ENCODE data around the gene CD82. TPM values are rescaled to one million over a fixed set of nuclear protein-coding genes. Genes with fewer than 3 reads are reported as not detected.

Gene CD82
- polyA plus RNA-seq, 1 donor (not counting 4 experiments of a cell fraction or from before 2014, with no cell fraction given) = 118 TPM

DNA sequence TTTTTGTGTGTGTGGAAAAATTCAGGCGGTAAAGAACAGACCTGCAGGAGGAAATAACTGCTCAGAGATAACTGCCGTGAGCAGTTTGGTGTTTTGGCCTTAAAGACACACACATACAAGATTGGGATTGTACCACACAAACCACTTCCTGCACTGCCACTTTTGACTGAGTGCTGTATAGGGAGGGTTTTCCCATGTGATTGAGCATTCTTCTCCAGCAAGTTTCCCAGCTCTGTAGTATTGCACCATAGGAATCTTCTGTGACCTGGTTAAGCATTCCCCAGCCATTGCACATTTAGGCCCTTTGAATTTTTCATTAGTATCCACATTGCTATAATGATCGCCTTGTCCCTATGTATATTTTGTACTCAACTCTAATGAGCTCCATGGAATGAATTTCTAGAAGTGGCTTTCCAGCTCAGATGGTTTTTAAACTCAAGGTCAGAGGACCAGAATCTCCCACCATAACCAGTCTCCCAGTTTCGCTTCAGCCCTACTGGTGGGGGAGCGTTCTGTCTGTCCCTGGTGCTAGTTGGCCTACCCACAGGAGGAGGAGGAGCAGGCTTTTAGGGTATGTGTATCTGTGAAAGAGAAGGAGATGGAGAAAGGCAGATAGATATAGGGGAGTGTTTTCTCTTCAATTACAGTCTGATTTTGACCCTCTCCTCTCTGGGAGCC is 9.3 kb downstream of the CD82 start:
- Histone ChIP-seq H3K36me3 (ENCODE audit: control insufficient read depth in 2 of 2, extremely low read depth in 1 of 2, insufficient read depth in 2 of 2, low read length in 2 of 2) (peaks cover 8 to 12% of the 10 kb centered on the region in 2 experiments), H4K20me1 (ENCODE audit: control insufficient read depth, extremely low read depth, insufficient read depth, low read length) (no peaks in the 10 kb centered on the region), H3K4me1 (ENCODE audit: control insufficient read depth, extremely low read depth, insufficient read depth, low read length) (peaks cover 78% of the 10 kb centered on the region), H3K79me2 (ENCODE audit: control insufficient read depth, insufficient read depth, low read length) (peaks cover 69% of the 10 kb centered on the region), H3K27me3 (ENCODE audit: control insufficient read depth, extremely low read depth, insufficient read depth, low read length) (no peaks in the 10 kb centered on the region), H3K9me1 (ENCODE audit: control insufficient read depth, extremely low read depth, insufficient read depth, low read length) (no peaks in the 10 kb centered on the region), H3K9ac (ENCODE audit: control insufficient read depth, extremely low read depth, insufficient read depth, low read length) (peak overlapping the region; percentile 61), H3K9me3 (ENCODE audit: control insufficient read depth, low read depth, low read length) (no peaks in the 10 kb centered on the region), H3K27ac (ENCODE audit: control insufficient read depth, insufficient read depth, low read length) (peak overlapping the region; percentile 94), H3K4me2 (ENCODE audit: control insufficient read depth, extremely low read depth, insufficient read depth, low read depth, low read length) (peak overlapping the region; percentile 68), H3K4me3 (ENCODE audit: control insufficient read depth in 2 of 3, extremely low read depth in 1 of 3, insufficient read depth in 2 of 3, low read depth in 1 of 3, low read length in 3 of 3) (peak overlapping the region in 1 of 3 experiments; percentile 20), H2AFZ (ENCODE audit: control insufficient read depth, low read length) (no peak overlapping the region)
- DNase-seq (ENCODE audit: low read depth, low spot score) = no peak
- peak; percentile 99 for FAIRE-seq
- no peak for TF ChIP-seq EZH2 (IDR thresholded peaks at IDR 0.05; ENCODE audit: low read length)
- TF ChIP-seq, protein P1, sequence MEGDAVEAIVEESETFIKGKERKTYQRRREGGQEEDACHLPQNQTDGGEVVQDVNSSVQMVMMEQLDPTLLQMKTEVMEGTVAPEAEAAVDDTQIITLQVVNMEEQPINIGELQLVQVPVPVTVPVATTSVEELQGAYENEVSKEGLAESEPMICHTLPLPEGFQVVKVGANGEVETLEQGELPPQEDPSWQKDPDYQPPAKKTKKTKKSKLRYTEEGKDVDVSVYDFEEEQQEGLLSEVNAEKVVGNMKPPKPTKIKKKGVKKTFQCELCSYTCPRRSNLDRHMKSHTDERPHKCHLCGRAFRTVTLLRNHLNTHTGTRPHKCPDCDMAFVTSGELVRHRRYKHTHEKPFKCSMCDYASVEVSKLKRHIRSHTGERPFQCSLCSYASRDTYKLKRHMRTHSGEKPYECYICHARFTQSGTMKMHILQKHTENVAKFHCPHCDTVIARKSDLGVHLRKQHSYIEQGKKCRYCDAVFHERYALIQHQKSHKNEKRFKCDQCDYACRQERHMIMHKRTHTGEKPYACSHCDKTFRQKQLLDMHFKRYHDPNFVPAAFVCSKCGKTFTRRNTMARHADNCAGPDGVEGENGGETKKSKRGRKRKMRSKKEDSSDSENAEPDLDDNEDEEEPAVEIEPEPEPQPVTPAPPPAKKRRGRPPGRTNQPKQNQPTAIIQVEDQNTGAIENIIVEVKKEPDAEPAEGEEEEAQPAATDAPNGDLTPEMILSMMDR (optimal IDR thresholded peaks at IDR 0.05 in 1 of 3, IDR thresholded peaks at IDR 0.05 in 1 of 3, conservative IDR thresholded peaks at IDR 0.05 in 1 of 3; ENCODE audit: extremely low read depth in 1 of 3, insufficient read depth in 2 of 3, low read length in 3 of 3) = no peak
- dilution Hi-C loops (cut with MboI; ENCODE audit: extremely low pct_ligation_motif_present, low sequenced_read_pairs) = no loop called here

DNA sequence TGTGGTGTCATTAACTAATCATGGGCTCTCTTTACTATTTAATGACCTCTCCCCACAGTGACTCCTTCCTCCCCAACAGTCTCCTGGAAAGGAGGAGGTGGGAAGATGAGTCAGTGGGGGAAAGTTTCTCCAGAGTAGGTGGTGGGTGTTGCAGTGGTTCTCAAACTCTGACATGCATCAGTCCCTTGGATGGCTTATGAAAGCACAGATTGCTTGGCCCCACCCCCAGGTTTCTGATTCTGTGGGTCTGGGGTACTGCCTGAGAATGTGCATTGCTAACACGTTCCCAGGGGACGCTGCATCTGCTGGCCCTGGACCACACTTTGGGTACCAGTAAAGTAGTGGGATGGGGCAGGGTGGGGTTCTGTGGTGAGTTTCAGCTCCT is 9.8 kb downstream of the CD82 start:
- H3K4me2 ChIP-seq (ENCODE audit: control insufficient read depth, extremely low read depth, insufficient read depth, low read depth, low read length) = peak overlapping the region; percentile 68
- DNase-seq (ENCODE audit: low read depth, low spot score) (no peak), FAIRE-seq (peak; percentile 71)
- dilution Hi-C loops (cut with MboI; ENCODE audit: extremely low pct_ligation_motif_present, low sequenced_read_pairs) = no loop called here
- peaks cover 68% of the 10 kb centered on the region for H3K79me2 ChIP-seq (ENCODE audit: control insufficient read depth, insufficient read depth, low read length)
- H3K9me1 ChIP-seq (ENCODE audit: control insufficient read depth, extremely low read depth, insufficient read depth, low read length) = no peaks in the 10 kb centered on the region
- TF ChIP-seq, protein P1 (optimal IDR thresholded peaks at IDR 0.05 in 1 of 3, IDR thresholded peaks at IDR 0.05 in 1 of 3, conservative IDR thresholded peaks at IDR 0.05 in 1 of 3; ENCODE audit: extremely low read depth in 1 of 3, insufficient read depth in 2 of 3, low read length in 3 of 3) = no peak
- no peak for TF ChIP-seq EZH2 (IDR thresholded peaks at IDR 0.05; ENCODE audit: low read length)
- H4K20me1 ChIP-seq (ENCODE audit: control insufficient read depth, extremely low read depth, insufficient read depth, low read length) = no peaks in the 10 kb centered on the region
- H3K9ac ChIP-seq (ENCODE audit: control insufficient read depth, extremely low read depth, insufficient read depth, low read length) = peak overlapping the region; percentile 61
- H3K4me3 ChIP-seq (ENCODE audit: control insufficient read depth in 2 of 3, extremely low read depth in 1 of 3, insufficient read depth in 2 of 3, low read depth in 1 of 3, low read length in 3 of 3) = peak overlapping the region in 1 of 3 experiments; percentile 20
- H2AFZ ChIP-seq (ENCODE audit: control insufficient read depth, low read length) = no peak overlapping the region
- H3K9me3 ChIP-seq (ENCODE audit: control insufficient read depth, low read depth, low read length) = no peaks in the 10 kb centered on the region
- H3K4me1 ChIP-seq (ENCODE audit: control insufficient read depth, extremely low read depth, insufficient read depth, low read length) = peaks cover 77% of the 10 kb centered on the region
- H3K27ac ChIP-seq (ENCODE audit: control insufficient read depth, insufficient read depth, low read length) = peak overlapping the region; percentile 94
- H3K36me3 ChIP-seq (ENCODE audit: control insufficient read depth in 2 of 2, extremely low read depth in 1 of 2, insufficient read depth in 2 of 2, low read length in 2 of 2) = peaks cover 7 to 8% of the 10 kb centered on the region in 2 experiments
- no peaks in the 10 kb centered on the region for H3K27me3 ChIP-seq (ENCODE audit: control insufficient read depth, extremely low read depth, insufficient read depth, low read length)
